Measurements from ENCODE around the gene CUL1. TPM values are rescaled to one million over a fixed set of nuclear protein-coding genes. Genes with fewer than 3 reads are reported as not detected.

Gene CUL1
- total RNA-seq, 1 experiment from 2014 or later: 72.3 TPM

DNA sequence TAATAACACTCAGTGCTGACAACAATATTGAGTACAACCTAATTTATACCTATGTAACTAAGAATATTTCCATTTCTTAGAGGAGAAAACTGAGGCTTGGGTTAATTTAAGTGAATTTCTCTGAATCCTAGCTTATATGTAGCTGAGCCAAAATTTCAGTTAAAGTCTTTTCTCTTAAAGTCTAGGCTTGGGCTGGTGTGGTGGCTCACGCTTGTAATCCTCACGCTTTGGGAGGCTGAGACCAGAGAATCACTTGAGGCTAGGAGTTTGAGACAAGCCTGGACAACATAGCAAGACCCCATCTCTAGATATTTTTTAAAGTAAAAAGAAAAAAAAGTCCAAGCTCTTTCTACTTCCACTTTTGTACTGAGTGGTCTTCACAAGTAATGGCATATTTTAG is 92.1 kb downstream of the CUL1 start:
- no peaks in the 10 kb centered on the region; a peak in 1 of 4 replicates for H3K4me1 Mint-ChIP-seq

More for the DNA sequence above, 92.1 kb downstream of the CUL1 start:
- Histone ChIP-seq H3K23ac (ENCODE audit: insufficient read length, low read depth, low read length) (no peak overlapping the region), H2BK5ac (ENCODE audit: insufficient read length, low read length) (no peak overlapping the region), H3K27me3 (ENCODE audit: insufficient read depth, low read length) (no peaks in the 10 kb centered on the region), H2BK15ac (ENCODE audit: low read depth, low read length) (no peak overlapping the region), H3K23me2 (ENCODE audit: insufficient read length, low read depth, low read length, poor library complexity, severe bottlenecking) (no peaks in the 10 kb centered on the region), H2AK5ac (ENCODE audit: insufficient read length, low read length) (no peak overlapping the region), H3K27ac (ENCODE audit: insufficient read length, low read depth, low read length) (no peak overlapping the region), H3T11ph (ENCODE audit: low read length) (no peak overlapping the region), H4K91ac (ENCODE audit: insufficient read length, low read depth, low read length) (no peak overlapping the region), H4K5ac (ENCODE audit: insufficient read length, low read depth, low read length) (no peak overlapping the region), H4K8ac (replicated peaks; ENCODE audit: insufficient read length, low read depth, low read length) (no peak overlapping the region), H3K18ac (ENCODE audit: insufficient read length, low read depth, low read length) (no peak overlapping the region), H3K56ac (ENCODE audit: insufficient read length, low read depth, low read length) (no peak overlapping the region), H2BK20ac (ENCODE audit: low read depth, low read length, poor library complexity, severe bottlenecking) (no peak overlapping the region), H3K4me1 (ENCODE audit: insufficient read depth, low read length) (no peaks in the 10 kb centered on the region), H3K4me2 (ENCODE audit: insufficient read depth, insufficient read length, low read length) (no peak overlapping the region), H3K9ac (ENCODE audit: extremely low read depth, insufficient read length, low read length) (no peak overlapping the region), H4K20me1 (ENCODE audit: control insufficient read depth, insufficient read depth, insufficient read length) (no peaks in the 10 kb centered on the region), H3K4ac (ENCODE audit: low read depth, low read length) (no peak overlapping the region), H2BK120ac (ENCODE audit: low read depth, low read length, poor library complexity, severe bottlenecking) (no peak overlapping the region), H3K79me1 (ENCODE audit: insufficient read depth, low read depth, low read length, poor library complexity, severe bottlenecking) (no peaks in the 10 kb centered on the region), H3K14ac (ENCODE audit: insufficient read depth, low read length) (no peak overlapping the region), H2BK12ac (ENCODE audit: insufficient read length, low read depth, low read length) (no peak overlapping the region), H3K79me2 (ENCODE audit: insufficient read depth, low read length) (no peaks in the 10 kb centered on the region), H2AFZ (ENCODE audit: low read length) (no peak overlapping the region), H3K9me3 (ENCODE audit: control insufficient read depth, low read depth, low read length) (no peaks in the 10 kb centered on the region)
- H3K36me3 Mint-ChIP-seq (ENCODE audit: insufficient read depth in 1 of 3, low read depth in 3 of 3): peaks cover 63 to 89% (median 88%) of the 10 kb centered on the region in 3 experiments
- WGBS (ENCODE audit: extremely low coverage, insufficient read length, low lambda C conversion rate): no CpG with 5 or more reads among the region's 2 CpGs
- no peaks in the 10 kb centered on the region; a peak in 1 of 5 replicates for H3K9me3 Mint-ChIP-seq
- TF ChIP-seq, protein P1, sequence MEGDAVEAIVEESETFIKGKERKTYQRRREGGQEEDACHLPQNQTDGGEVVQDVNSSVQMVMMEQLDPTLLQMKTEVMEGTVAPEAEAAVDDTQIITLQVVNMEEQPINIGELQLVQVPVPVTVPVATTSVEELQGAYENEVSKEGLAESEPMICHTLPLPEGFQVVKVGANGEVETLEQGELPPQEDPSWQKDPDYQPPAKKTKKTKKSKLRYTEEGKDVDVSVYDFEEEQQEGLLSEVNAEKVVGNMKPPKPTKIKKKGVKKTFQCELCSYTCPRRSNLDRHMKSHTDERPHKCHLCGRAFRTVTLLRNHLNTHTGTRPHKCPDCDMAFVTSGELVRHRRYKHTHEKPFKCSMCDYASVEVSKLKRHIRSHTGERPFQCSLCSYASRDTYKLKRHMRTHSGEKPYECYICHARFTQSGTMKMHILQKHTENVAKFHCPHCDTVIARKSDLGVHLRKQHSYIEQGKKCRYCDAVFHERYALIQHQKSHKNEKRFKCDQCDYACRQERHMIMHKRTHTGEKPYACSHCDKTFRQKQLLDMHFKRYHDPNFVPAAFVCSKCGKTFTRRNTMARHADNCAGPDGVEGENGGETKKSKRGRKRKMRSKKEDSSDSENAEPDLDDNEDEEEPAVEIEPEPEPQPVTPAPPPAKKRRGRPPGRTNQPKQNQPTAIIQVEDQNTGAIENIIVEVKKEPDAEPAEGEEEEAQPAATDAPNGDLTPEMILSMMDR (conservative IDR thresholded peaks at IDR 0.05): no peak
- no peak for DNase-seq
- no peak overlapping the region for H3K27ac Mint-ChIP-seq
- no peak overlapping the region for H3K4me3 Mint-ChIP-seq
- no peaks in the 10 kb centered on the region for H3K27me3 Mint-ChIP-seq (ENCODE audit: low read depth)
